Thoracic aorta (tissue), 2 donors: ENCODE data around the gene CLSTN3. TPM values are rescaled to one million over a fixed set of nuclear protein-coding genes. Genes with fewer than 3 reads are reported as not detected.

ENCODE experiments used
- ATAC-seq: fragments of 150-250 bp; one replicate; pipeline ENCODE4 v1.8.0; 2017; ENCODE audit warnings: low read depth; ENCODE audit not compliant: insufficient number of reproducible peaks, low FRiP score
- DNase-seq: peaks from one replicate; pipeline ENCODE4 v3.0.0-alpha.2; 2020; ENCODE audit warnings: low spot score
- H3K27ac ChIP-seq, 2 donors: fragments of 200-600 bp; sonication (generic); 1 replicate in 1 of 2; 2 replicates in 1 of 2; pipeline ENCODE4 v1.5.1; 2016; ENCODE audit warnings: mild to moderate bottlenecking in 2 of 2, moderate library complexity in 2 of 2
- H3K27me3 ChIP-seq: fragments of 200-600 bp; sonication (generic); replicated peaks from 2 replicates; pipeline ENCODE4 v1.6.0; 2016; ENCODE audit warnings: mild to moderate bottlenecking; ENCODE audit not compliant: insufficient read depth
- H3K36me3 ChIP-seq: fragments of 200-600 bp; sonication (generic); one replicate; pipeline ENCODE4 v1.5.1; 2016
- H3K4me1 ChIP-seq, 2 donors: fragments of 200-600 bp; sonication (generic); 1 replicate in 1 of 2; 2 replicates in 1 of 2; pipeline versions ENCODE4 v1.5.1 to v1.6.0; 2016; ENCODE audit warnings: low read depth in 2 of 2, mild to moderate bottlenecking in 1 of 2; ENCODE audit not compliant: control insufficient read depth in 1 of 2
- H3K4me3 ChIP-seq: fragments of 200-600 bp; sonication (generic); 2 replicates; pipeline ENCODE4 v1.5.1; 2016; ENCODE audit warnings: mild to moderate bottlenecking
- H3K9me3 ChIP-seq: fragments of 200-600 bp; sonication (generic); 2 replicates; pipeline ENCODE4 v1.5.1; 2016
- CTCF ChIP-seq: fragments of 200-600 bp; sonication (generic); IDR thresholded peaks from one replicate; pipeline ENCODE4 v1.5.1; 2019; ENCODE audit warnings: antibody characterized with exemption
- total RNA-seq, 2 donors: library from RNA; depleted of rRNA; stranded (reverse); fragments of >200 nt; gene quantifications; one replicate each; pipeline versions ENCODE4 v1.1.0 to v1.2.3, GENCODE V29; 2016

Gene CLSTN3
- total RNA-seq, 2 donors from 2014 or later = 27.2 to 28.9 TPM

- Histone ChIP-seq H3K4me3 (peak overlapping the region; percentile 18), H3K27me3 (no peaks in the 10 kb centered on the region), H3K4me1 (peaks cover 12 to 14% of the 10 kb centered on the region in 2 donors), H3K27ac (no peak overlapping the region), H3K9me3 (no peaks in the 10 kb centered on the region), H3K36me3 (no peaks in the 10 kb centered on the region)
- DNase-seq (no peak), ATAC-seq (no peak)
- TF ChIP-seq CTCF = no peak
These were observed 2.1 kb upstream of the CLSTN3 start for GRCh38 chr12:7127916-7128626.

- Histone ChIP-seq H3K27me3 (no peaks in the 10 kb centered on the region), H3K4me3 (peak within 1 kb of the TSS; percentile 95), H3K27ac (peak within 1 kb of the TSS; percentile 20 to 76), H3K9me3 (no peaks in the 10 kb centered on the region), H3K4me1 (peaks cover 12 to 14% of the 10 kb centered on the region in 2 donors), H3K36me3 (no peaks in the 10 kb centered on the region)
- ATAC-seq = no peak
- DNase-seq = no peak
- no peak for TF ChIP-seq CTCF
These were observed 1.4 kb upstream of the CLSTN3 start, which contains the start of gene RBP5 for GRCh38 chr12:7128681-7129286. Gene RBP5 (minus strand): TSS chr12:7128889. CDS start chr12:7128775, 114 bp downstream.

GRCh38 chr12:7129287-7129871 lies 792 bp upstream of the CLSTN3 start:
- Histone ChIP-seq H3K4me1 (peaks cover 12 to 14% of the 10 kb centered on the region in 2 donors), H3K4me3 (peak overlapping the region; percentile 95), H3K27me3 (no peaks in the 10 kb centered on the region), H3K27ac (peak overlapping the region; percentile 20 to 76), H3K9me3 (no peaks in the 10 kb centered on the region), H3K36me3 (no peaks in the 10 kb centered on the region)
- ATAC-seq (no peak), DNase-seq (no peak)
- no peak for TF ChIP-seq CTCF

GRCh38 chr12:7130701-7131501 lies 730 bp downstream of the CLSTN3 start:
- DNase-seq = no peak
- H3K4me1 ChIP-seq = peaks cover 12 to 14% of the 10 kb centered on the region in 2 donors
- no peak for ATAC-seq
- no peaks in the 10 kb centered on the region for H3K9me3 ChIP-seq
- H3K36me3 ChIP-seq = peaks cover 8% of the 10 kb centered on the region
- H3K27ac ChIP-seq = peak overlapping the region; percentile 20 to 76
- H3K27me3 ChIP-seq = no peaks in the 10 kb centered on the region
- TF ChIP-seq CTCF = no peak
- peak overlapping the region; percentile 95 for H3K4me3 ChIP-seq
